ENCODE data around the gene RPS27. TPM values are rescaled to one million over a fixed set of nuclear protein-coding genes. Genes with fewer than 3 reads are reported as not detected.

Gene RPS27
- total and polyA plus RNA-seq, 2 of the 13 experiments (the other 11 are each of a cell fraction or from before 2014, with no cell fraction given), result 3,737 to 9,964 TPM

DNA sequence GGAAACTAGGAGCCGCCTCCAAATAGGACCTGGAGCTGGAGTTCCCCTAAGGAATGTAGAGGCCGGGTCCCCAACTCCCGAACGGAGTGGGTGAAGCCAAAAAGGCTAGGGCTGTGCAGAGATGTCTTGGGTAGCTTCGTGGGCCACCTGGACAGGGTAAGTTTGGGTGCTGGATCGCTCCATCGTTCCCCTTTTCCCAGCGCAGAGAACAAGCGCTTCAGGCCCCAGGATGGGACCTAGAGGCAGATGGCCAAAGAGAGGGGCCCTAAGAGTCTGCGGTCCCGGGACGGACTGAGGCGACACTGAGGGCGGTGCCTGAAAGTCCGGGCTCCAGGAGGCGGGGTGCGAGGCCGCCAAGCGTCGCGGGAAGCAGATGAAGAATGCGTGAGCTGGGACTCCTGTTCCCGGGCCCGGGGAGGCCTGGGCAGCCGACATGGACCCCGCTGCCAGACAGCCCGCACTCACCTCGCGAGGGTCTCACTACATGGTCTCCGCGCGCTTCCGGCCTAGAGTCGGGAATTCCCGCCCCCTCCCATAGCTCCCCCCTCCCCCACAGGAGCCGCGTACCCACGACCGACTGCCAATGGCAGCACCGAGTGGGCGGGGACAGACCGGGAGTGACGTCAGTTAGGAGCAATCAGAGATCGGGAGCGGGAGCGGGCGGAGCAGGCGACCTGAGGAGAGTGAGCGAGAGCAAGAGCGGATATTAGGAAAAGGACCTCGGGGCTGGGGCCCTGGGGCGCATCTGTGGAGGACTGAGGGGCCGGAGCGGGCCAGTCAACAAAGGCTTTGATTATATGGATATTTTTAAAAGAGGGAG lies 27.3 kb upstream of the RPS27 start, which contains the start of gene SLC39A1 (continued):
- TF ChIP-seq ZSCAN30 (CRISPR knock-in tag; IDR thresholded peaks at IDR 0.05), result no peak
- no peak for TF ChIP-seq ZNF253 (CRISPR knock-in tag; IDR thresholded peaks at IDR 0.05; ENCODE audit: borderline replicate concordance)
- no peak for TF ChIP-seq SP140L (CRISPR knock-in tag; IDR thresholded peaks at IDR 0.05; ENCODE audit: borderline replicate concordance)
- TF ChIP-seq ATF7 (IDR thresholded peaks at IDR 0.05), result peak; percentile 73
- TF ChIP-seq ATF7 (CRISPR knock-in tag; IDR thresholded peaks at IDR 0.05), result peak; percentile 79; the same call in 1 of the 2 replicates
- TF ChIP-seq KMT2A (CRISPR knock-in tag; IDR thresholded peaks at IDR 0.05), result no peak
- TF ChIP-seq, protein P1, sequence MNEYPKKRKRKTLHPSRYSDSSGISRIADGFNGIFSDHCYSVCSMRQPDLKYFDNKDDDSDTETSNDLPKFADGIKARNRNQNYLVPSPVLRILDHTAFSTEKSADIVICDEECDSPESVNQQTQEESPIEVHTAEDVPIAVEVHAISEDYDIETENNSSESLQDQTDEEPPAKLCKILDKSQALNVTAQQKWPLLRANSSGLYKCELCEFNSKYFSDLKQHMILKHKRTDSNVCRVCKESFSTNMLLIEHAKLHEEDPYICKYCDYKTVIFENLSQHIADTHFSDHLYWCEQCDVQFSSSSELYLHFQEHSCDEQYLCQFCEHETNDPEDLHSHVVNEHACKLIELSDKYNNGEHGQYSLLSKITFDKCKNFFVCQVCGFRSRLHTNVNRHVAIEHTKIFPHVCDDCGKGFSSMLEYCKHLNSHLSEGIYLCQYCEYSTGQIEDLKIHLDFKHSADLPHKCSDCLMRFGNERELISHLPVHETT (CRISPR knock-in tag; conservative IDR thresholded peaks at IDR 0.05), result peak; percentile 22; the same call in 1 of the 2 replicates
- TF ChIP-seq CENPX (CRISPR knock-in tag; IDR thresholded peaks at IDR 0.05), result no peak
- TF ChIP-seq TEAD2 (CRISPR knock-in tag; IDR thresholded peaks at IDR 0.05), result no peak
- TF ChIP-seq ZMYM3 (CRISPR knock-in tag; IDR thresholded peaks at IDR 0.05), result no peak
- no peak for TF ChIP-seq HNF4A (CRISPR knock-in tag; IDR thresholded peaks at IDR 0.05)
- no peak for TF ChIP-seq ATRX (CRISPR knock-in tag; IDR thresholded peaks at IDR 0.05; ENCODE audit: borderline replicate concordance)
- peak; percentile 96 for TF ChIP-seq SP2 (CRISPR knock-in tag; IDR thresholded peaks at IDR 0.05)
- no peak for TF ChIP-seq ZMAT5 (CRISPR knock-in tag; IDR thresholded peaks at IDR 0.05; ENCODE audit: borderline replicate concordance, low read depth)
- no peak for TF ChIP-seq TRIM24 (CRISPR knock-in tag; IDR thresholded peaks at IDR 0.05)
- peak in 1 of 2 experiments; percentile 45; a peak in 2 of 4 replicates for TF ChIP-seq KLF16 (CRISPR knock-in tag; IDR thresholded peaks at IDR 0.05)
- peak; percentile 73; the same call in 1 of the 2 replicates for TF ChIP-seq ATF1 (CRISPR knock-in tag; IDR thresholded peaks at IDR 0.05)
- peak; percentile 74; the same call in 1 of the 2 replicates for TF ChIP-seq MTERF4 (CRISPR knock-in tag; IDR thresholded peaks at IDR 0.05)
- no peak for TF ChIP-seq ZNF7 (CRISPR knock-in tag; IDR thresholded peaks at IDR 0.05)
- TF ChIP-seq, protein P2, sequence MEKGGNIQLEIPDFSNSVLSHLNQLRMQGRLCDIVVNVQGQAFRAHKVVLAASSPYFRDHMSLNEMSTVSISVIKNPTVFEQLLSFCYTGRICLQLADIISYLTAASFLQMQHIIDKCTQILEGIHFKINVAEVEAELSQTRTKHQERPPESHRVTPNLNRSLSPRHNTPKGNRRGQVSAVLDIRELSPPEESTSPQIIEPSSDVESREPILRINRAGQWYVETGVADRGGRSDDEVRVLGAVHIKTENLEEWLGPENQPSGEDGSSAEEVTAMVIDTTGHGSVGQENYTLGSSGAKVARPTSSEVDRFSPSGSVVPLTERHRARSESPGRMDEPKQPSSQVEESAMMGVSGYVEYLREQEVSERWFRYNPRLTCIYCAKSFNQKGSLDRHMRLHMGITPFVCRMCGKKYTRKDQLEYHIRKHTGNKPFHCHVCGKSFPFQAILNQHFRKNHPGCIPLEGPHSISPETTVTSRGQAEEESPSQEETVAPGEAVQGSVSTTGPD (CRISPR knock-in tag; IDR thresholded peaks at IDR 0.05), result no peak
- peak; percentile 85 for TF ChIP-seq THAP11 (CRISPR knock-in tag; IDR thresholded peaks at IDR 0.05)
- peak; percentile 56; the same call in 1 of the 2 replicates for TF ChIP-seq NAIF1 (CRISPR knock-in tag; IDR thresholded peaks at IDR 0.05; ENCODE audit: borderline replicate concordance)
- TF ChIP-seq ZNF513 (CRISPR knock-in tag; conservative IDR thresholded peaks at IDR 0.05), result no peak
